ENCODE results near the gene TSC22D2.

TSC22D2 gene

DNA sequence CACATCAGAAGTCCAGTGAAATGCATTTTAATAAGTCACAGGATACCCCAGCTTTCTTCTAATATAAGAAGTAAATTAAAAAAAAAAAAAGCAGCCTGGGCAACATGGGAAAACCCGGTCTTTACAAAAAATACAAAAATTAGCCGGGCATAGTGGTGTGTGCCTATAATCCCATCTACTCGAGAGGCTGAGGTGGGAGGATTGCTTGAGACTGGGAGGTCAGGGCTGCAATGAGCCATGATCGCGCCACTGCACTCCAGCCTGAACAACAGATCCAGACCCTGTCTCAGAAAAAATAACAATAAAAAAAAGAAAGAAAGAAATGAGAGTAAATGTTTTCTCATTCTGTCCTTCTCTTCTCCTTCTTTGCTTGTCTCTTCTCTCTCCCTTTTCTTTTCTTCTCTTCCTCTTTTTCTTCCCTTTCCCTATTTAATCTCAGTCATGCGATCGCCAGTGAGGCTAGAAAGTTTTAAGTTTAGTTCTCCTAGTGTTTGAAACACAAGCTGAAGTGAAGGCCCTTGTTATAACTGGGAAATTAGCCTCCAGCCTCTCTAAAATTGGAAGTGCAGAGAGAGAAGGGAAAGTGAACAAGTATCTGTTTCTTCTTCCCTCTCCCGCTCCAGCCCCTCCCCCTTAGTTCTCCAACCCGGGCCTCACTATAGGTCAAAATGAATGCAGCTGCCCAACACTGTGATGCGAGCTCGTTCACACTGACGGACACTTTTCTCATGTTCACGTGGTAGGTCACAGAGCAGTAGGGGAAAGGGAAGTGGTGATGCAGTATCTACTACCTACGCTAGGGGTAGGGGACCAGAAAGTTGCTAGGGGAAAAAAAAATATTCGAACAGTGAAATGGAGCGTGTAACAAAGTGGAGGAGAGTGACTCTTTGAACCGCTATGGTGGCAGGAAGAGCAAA, 23.5 kb upstream of the TSC22D2 start:
- DNase-seq (ENCODE audit: low read depth), result no peak
- TF ChIP-seq, protein P1, sequence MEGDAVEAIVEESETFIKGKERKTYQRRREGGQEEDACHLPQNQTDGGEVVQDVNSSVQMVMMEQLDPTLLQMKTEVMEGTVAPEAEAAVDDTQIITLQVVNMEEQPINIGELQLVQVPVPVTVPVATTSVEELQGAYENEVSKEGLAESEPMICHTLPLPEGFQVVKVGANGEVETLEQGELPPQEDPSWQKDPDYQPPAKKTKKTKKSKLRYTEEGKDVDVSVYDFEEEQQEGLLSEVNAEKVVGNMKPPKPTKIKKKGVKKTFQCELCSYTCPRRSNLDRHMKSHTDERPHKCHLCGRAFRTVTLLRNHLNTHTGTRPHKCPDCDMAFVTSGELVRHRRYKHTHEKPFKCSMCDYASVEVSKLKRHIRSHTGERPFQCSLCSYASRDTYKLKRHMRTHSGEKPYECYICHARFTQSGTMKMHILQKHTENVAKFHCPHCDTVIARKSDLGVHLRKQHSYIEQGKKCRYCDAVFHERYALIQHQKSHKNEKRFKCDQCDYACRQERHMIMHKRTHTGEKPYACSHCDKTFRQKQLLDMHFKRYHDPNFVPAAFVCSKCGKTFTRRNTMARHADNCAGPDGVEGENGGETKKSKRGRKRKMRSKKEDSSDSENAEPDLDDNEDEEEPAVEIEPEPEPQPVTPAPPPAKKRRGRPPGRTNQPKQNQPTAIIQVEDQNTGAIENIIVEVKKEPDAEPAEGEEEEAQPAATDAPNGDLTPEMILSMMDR (IDR thresholded peaks at IDR 0.05; ENCODE audit: low read depth, low read length, missing control alignments), result peak; percentile 48
- in situ Hi-C loops (cut with HindIII; ENCODE audit: low sequenced_read_pairs), result no loop called here
- no peak overlapping the region for H3K4me3 ChIP-seq (ENCODE audit: low read depth, low read length)

DNA sequence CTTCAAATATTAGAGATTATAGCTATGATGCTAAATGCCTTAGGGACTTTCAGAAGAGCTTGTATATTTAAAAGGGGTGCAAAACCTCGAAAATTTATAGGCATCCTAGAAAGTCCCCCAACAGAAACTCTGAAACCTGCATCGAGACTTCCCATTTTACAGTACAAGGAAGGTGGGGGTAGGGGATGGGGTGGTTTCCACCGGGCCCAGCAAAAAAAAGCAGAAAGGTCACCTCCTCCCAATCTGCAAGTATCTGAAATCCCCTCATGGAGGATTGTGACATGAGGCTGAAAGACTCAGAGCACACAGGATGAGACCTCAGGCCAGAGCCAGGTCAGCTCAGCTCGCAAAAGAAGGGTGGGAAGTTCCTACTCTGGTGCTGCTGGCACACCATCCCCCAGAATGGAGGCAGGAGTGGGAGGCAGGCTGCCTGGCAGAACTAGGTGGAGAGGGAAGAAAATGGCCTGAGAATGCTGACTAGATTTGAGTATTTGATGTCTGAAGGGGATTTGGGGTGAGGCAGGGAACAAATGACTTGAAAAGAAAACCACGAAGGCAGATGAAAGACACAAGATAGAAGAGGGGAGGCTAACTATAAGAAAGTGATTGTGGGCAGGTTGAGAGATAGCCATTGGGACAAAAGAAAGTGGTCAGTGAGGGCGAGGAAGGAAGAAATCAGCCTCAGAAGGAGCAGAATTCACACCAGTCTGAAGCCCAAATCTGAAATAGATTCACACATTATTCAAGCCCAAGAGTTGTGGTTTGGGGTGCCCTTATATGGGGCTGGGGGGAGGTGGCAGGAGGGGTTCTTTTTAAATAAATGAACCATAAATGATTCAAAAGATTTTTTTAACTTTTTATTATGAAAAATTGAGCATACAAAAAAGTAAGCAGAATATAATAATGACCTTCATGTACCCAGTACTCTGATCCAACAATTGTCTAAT, 22.5 kb upstream of the TSC22D2 start:
- DNase-seq (ENCODE audit: low read depth), result no peak
- TF ChIP-seq, protein P1 (IDR thresholded peaks at IDR 0.05; ENCODE audit: low read depth, low read length, missing control alignments), result no peak
- in situ Hi-C loops (cut with HindIII; ENCODE audit: low sequenced_read_pairs), result no loop called here
- no peak overlapping the region for H3K4me3 ChIP-seq (ENCODE audit: low read depth, low read length)

DNA sequence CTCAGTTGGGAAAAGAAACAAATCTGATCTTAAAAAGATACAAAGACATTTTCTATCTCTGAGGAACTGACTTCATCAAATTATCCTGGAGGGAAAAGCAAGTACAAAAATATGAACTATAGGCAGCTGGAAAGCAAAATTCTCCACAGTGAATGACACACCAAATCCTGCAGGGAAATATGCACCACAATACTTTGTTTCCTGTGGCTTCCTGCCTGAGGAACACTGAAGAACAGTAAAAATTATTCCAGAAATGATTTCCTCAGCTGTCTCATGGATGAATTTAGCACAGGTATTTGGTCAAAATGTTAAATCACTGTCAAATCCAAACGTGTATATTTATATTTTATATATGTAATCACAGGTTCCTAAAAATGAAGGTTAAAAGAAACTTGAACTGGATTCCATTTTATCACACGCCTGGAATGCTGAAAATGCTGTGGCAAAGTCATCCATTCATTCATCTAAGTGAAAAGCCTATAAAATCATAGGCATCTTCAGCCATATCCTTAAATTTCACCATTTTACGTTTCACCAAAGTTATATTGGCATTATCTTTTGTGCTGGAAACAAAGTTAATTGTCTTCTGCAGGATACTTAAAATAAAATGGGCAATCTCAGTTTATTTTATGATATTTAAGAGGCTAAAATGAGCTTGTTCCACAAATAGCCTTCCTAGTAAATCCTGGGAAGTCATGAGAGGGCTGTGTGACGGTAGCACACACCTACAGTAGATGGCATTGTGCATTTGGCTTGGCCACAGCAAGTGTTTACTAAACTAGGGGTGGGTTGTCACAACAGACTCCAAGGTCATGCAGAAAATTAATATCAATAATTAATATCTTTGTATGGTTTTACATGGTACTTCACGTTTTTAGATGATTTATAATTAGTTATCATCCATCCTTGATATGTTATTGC, 19.3 kb upstream of the TSC22D2 start:
- H3K4me3 ChIP-seq (ENCODE audit: low read depth, low read length), result no peak overlapping the region
- no peak for DNase-seq (ENCODE audit: low read depth)
- TF ChIP-seq, protein P1 (IDR thresholded peaks at IDR 0.05; ENCODE audit: low read depth, low read length, missing control alignments), result no peak
- in situ Hi-C loops (cut with HindIII; ENCODE audit: low sequenced_read_pairs), result no loop called here

DNA sequence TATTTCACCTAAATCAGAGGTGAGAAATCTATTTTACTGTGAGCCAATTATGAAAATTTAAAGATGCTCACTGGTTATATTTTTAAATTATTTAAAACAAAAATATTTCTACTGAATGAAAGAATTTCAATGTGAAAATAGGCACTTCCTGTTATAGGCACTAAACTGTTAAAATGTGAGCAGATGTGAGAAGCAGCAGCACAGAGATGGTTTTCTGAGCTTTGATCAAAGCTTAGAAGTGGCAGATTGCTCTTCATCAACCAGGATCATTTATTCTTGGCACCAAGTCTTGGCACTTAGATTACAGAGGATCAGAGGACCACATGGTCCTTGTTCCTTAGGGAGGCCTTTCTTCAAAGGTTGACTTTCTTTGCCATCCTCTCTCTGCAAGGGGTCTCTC, 18.0 kb upstream of the TSC22D2 start:
- DNase-seq (ENCODE audit: low read depth), result no peak
- TF ChIP-seq, protein P1 (IDR thresholded peaks at IDR 0.05; ENCODE audit: low read depth, low read length, missing control alignments), result no peak
- H3K4me3 ChIP-seq (ENCODE audit: low read depth, low read length), result no peak overlapping the region
- in situ Hi-C loops (cut with HindIII; ENCODE audit: low sequenced_read_pairs), result no loop called here

DNA sequence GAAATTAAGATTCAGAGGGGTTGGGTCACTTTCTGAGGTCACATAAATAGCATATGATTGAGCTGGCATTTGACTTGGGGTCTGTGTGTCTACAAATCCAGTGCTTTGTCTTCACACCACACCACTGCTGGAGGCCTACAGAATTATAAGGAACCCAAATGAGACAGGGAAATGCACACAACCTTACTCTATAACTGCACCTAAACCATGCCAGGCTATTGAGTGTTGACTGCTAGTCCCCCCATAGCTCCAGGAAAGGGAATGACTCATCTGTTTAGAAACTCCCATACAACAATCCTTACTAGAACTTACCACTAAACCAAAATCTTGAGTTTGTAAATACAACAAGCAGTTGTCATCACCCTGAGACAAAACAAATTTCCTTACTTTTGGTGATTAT, 16.9 kb upstream of the TSC22D2 start:
- no peak overlapping the region for H3K4me3 ChIP-seq (ENCODE audit: low read depth, low read length)
- TF ChIP-seq, protein P1 (IDR thresholded peaks at IDR 0.05; ENCODE audit: low read depth, low read length, missing control alignments), result no peak
- DNase-seq (ENCODE audit: low read depth), result no peak
- in situ Hi-C loops (cut with HindIII; ENCODE audit: low sequenced_read_pairs), result no loop called here
